ENCODE data around the gene ITGA7.

Gene ITGA7

GRCh38 chr12:55726971-55727370 lies 19.3 kb upstream of the ITGA7 start:
- H3K9me3 Mint-ChIP-seq = no peaks in the 10 kb centered on the region
- peaks cover 60% of the 10 kb centered on the region for H3K36me3 Mint-ChIP-seq (ENCODE audit: low read depth)
- peak overlapping the region; percentile 86 for H3K4me3 Mint-ChIP-seq
- no peaks in the 10 kb centered on the region for H3K27me3 Mint-ChIP-seq
- H3K4me1 Mint-ChIP-seq (ENCODE audit: low read depth) = peaks cover 46% of the 10 kb centered on the region
- H3K27ac Mint-ChIP-seq = peak overlapping the region; percentile 87
- DNase-seq = no peak

DNA sequence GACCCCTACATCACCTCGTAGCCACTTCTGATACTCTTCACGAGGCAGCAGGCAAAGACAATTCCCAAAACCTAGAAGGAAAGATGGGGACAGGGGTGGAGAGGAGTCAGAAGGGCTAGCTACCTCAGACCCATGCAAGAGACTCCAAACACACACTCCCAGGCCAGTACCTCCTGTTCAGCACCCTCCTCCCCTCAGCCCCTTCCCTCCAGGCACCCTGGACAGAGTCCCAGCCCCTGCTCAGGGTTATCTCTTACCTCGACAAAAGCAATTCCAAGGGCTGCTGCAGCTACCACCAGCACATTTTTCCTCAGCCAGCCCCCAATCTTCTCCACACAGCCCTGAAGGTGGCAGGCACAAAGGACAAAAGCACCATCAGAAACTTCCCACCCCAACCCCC lies 17.9 kb upstream of the ITGA7 start:
- Mint-ChIP-seq H3K9me3 (no peaks in the 10 kb centered on the region), H3K27ac (no peak overlapping the region), H3K36me3 (ENCODE audit: low read depth) (peaks cover 65% of the 10 kb centered on the region), H3K4me3 (no peak overlapping the region), H3K27me3 (no peaks in the 10 kb centered on the region), H3K4me1 (ENCODE audit: low read depth) (peaks cover 42% of the 10 kb centered on the region)
- no peak for DNase-seq

DNA sequence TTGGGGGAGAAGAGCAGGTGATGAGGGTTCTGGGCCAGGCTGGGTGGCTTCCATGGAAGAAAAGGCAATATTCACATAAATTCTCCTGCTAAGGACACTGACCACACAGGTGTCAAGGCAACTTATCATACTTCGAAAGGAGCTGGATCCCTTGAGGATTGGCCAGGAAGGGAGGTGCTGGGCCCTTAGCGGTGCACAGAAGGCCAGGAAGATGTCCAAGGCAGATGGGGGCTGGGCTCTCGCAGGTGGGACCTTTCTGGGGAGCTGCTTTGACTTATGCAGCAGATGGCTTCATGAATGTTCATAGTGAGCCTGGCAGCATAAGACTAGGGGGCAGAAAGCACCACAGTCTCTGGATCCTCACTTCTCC lies 17.2 kb upstream of the ITGA7 start:
- Mint-ChIP-seq H3K36me3 (ENCODE audit: low read depth) (peaks cover 61% of the 10 kb centered on the region), H3K4me3 (no peak overlapping the region), H3K27ac (peak overlapping the region; percentile 77), H3K27me3 (no peaks in the 10 kb centered on the region), H3K9me3 (no peaks in the 10 kb centered on the region), H3K4me1 (ENCODE audit: low read depth) (peaks cover 41% of the 10 kb centered on the region)
- DNase-seq = no peak

DNA sequence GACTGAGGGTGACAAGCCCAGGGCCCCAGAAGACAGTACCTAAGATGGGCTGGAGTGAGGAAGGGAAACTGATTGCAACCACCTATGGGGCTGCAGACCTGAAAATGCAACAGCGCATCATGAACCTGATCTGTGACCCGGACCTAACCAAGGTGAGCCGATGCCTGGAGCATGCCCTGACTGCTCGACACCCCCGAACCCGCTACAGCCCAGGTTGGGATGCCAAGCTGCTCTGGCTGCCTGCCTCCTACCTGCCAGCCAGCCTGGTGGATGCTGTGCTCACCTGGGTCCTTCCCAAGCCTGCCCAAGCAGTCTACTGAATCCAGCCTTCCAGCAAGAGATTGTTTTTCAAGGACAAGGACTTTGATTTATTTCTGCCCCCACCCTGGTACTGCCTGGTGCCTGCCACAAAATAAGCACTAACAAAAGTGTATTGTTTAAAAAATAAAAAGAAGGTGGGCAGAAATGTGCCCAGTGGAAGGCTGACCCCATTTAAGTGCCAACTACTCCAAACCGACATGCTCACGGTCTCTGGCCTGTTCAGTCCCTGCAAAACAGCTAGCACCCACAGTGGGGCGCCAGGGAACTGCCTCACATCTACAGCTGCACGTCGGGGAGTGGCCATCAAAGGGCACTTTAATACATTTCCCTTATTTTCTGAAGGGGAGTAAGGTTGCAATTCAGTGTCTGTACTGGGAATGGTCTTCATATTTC lies 16.7 kb upstream of the ITGA7 start:
- H3K27ac Mint-ChIP-seq = peak overlapping the region; percentile 77
- H3K4me3 Mint-ChIP-seq = no peak overlapping the region
- no peaks in the 10 kb centered on the region for H3K27me3 Mint-ChIP-seq
- peak; percentile 72 for DNase-seq
- H3K36me3 Mint-ChIP-seq (ENCODE audit: low read depth) = peaks cover 60% of the 10 kb centered on the region
- peaks cover 38% of the 10 kb centered on the region for H3K4me1 Mint-ChIP-seq (ENCODE audit: low read depth)
- H3K9me3 Mint-ChIP-seq = no peaks in the 10 kb centered on the region

- H3K4me1 Mint-ChIP-seq (ENCODE audit: low read depth) = peaks cover 39% of the 10 kb centered on the region
Measured at GRCh38 chr12:55723516-55724225, 16.0 kb upstream of the ITGA7 start.

DNA sequence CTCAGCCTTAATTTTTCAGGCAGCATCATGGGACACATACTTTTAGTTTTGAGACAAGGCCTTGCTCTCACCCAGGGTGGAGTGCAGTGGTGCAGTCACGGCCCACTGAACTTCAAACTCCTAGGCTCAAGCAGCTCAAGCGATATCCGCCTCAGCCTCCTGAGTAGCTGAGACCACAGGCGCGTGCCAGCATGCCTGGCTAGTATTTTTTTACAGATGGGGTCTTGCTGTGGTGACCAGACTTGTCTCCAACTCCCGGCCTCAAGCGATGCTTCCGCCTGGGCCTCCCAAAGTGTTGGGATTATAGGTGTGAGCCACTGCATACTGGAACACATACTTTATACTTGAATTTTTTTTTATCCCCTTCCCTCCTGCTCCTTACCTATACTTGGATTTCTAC lies 15.2 kb upstream of the ITGA7 start:
- Mint-ChIP-seq H3K4me1 (ENCODE audit: low read depth) (peaks cover 45% of the 10 kb centered on the region), H3K4me3 (no peak overlapping the region), H3K9me3 (no peaks in the 10 kb centered on the region), H3K27me3 (no peaks in the 10 kb centered on the region), H3K36me3 (ENCODE audit: low read depth) (peaks cover 71% of the 10 kb centered on the region), H3K27ac (peak overlapping the region; percentile 58)
- no peak for DNase-seq

More at GRCh38 chr12:55723516-55724225, 16.0 kb upstream of the ITGA7 start:
- no peaks in the 10 kb centered on the region for H3K9me3 Mint-ChIP-seq
- no peak for DNase-seq
- peaks cover 63% of the 10 kb centered on the region for H3K36me3 Mint-ChIP-seq (ENCODE audit: low read depth)
- H3K4me3 Mint-ChIP-seq = no peak overlapping the region
- H3K27ac Mint-ChIP-seq = no peak overlapping the region
- H3K27me3 Mint-ChIP-seq = no peaks in the 10 kb centered on the region

GRCh38 chr12:55721601-55722213 lies 14.0 kb upstream of the ITGA7 start:
- no peak for DNase-seq
- Mint-ChIP-seq H3K9me3 (no peaks in the 10 kb centered on the region), H3K27ac (peak overlapping the region; percentile 63), H3K27me3 (no peaks in the 10 kb centered on the region), H3K36me3 (ENCODE audit: low read depth) (peaks cover 73% of the 10 kb centered on the region), H3K4me1 (ENCODE audit: low read depth) (peaks cover 45% of the 10 kb centered on the region), H3K4me3 (no peak overlapping the region)

DNA sequence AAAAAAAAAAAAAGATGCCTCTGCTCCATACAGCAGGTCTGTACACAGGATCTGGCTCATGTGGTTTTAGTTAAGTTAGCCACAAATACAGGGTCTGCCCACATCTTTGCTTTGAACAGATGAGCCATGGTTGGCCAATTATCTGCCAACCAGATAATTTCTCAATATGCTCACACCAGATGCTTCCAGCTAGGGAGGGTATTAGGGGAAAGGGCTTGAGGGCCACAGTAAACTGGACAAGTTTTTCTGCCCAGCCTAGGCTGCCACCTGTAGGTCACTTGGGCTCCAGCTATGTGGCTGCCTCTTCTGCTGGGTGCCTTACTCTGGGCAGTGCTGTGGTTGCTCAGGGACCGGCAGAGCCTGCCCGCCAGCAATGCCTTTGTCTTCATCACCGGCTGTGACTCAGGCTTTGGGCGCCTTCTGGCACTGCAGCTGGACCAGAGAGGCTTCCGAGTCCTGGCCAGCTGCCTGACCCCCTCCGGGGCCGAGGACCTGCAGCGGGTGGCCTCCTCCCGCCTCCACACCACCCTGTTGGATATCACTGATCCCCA lies 13.3 kb upstream of the ITGA7 start:
- H3K4me3 Mint-ChIP-seq = no peak overlapping the region
- H3K27me3 Mint-ChIP-seq = no peaks in the 10 kb centered on the region
- peak overlapping the region; percentile 29 for H3K27ac Mint-ChIP-seq

DNA sequence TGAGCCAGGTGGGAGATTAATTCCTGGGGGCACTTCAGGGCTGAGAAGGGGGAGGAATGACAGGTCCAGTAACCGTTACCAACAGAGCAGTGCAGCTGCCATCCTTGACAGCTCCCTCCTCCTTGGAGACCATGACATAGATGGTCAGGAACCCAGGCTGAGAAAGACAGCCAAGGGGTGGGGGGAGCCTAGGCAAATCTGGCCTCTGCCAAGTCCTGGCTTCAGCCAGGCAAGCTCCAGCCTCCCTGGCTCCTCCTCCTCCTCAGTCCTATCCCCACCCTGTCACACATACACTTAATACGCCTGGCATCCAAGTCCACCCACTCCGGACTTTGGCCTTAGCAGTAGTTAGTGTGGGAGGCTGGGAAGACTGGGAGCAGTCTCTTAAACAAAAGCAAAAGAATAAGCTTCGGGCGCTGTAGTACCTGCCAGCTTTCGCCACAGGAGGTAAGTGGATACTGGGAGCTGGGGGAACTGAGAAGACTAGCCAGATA lies 12.4 kb upstream of the ITGA7 start, which contains the start of gene RDH5:
Gene RDH5, plus strand, starts transcription at position 323 of the 494 bp plus-strand sequence. CDS start 792 bp downstream, outside the sequence.
- H3K4me1 Mint-ChIP-seq (ENCODE audit: low read depth) = peaks cover 46% of the 10 kb centered on the region
- DNase-seq = no peak
- H3K4me3 Mint-ChIP-seq = no peak within 1 kb of the TSS
- H3K9me3 Mint-ChIP-seq = no peaks in the 10 kb centered on the region
- peak within 1 kb of the TSS; percentile 60 for H3K27ac Mint-ChIP-seq
- no peaks in the 10 kb centered on the region for H3K27me3 Mint-ChIP-seq
- H3K36me3 Mint-ChIP-seq (ENCODE audit: low read depth) = peaks cover 67% of the 10 kb centered on the region

More for the DNA sequence above, 13.3 kb upstream of the ITGA7 start:
- Mint-ChIP-seq H3K36me3 (ENCODE audit: low read depth) (peaks cover 72% of the 10 kb centered on the region), H3K9me3 (no peaks in the 10 kb centered on the region), H3K4me1 (ENCODE audit: low read depth) (peaks cover 42% of the 10 kb centered on the region)
- DNase-seq = no peak

- Mint-ChIP-seq H3K4me3 (no peak overlapping the region), H3K27me3 (no peaks in the 10 kb centered on the region), H3K36me3 (ENCODE audit: low read depth) (peaks cover 59% of the 10 kb centered on the region), H3K9me3 (no peaks in the 10 kb centered on the region), H3K27ac (peak overlapping the region; percentile 60), H3K4me1 (ENCODE audit: low read depth) (peaks cover 44% of the 10 kb centered on the region)
- DNase-seq = no peak
Measured at GRCh38 chr12:55719371-55719770, 11.7 kb upstream of the ITGA7 start.

GRCh38 chr12:55718624-55719275 lies 11.0 kb upstream of the ITGA7 start:
- Mint-ChIP-seq H3K27ac (peak overlapping the region; percentile 97), H3K36me3 (ENCODE audit: low read depth) (peaks cover 53% of the 10 kb centered on the region), H3K9me3 (no peaks in the 10 kb centered on the region), H3K4me1 (ENCODE audit: low read depth) (peaks cover 44% of the 10 kb centered on the region), H3K4me3 (no peak overlapping the region), H3K27me3 (no peaks in the 10 kb centered on the region)
- no peak for DNase-seq

DNA sequence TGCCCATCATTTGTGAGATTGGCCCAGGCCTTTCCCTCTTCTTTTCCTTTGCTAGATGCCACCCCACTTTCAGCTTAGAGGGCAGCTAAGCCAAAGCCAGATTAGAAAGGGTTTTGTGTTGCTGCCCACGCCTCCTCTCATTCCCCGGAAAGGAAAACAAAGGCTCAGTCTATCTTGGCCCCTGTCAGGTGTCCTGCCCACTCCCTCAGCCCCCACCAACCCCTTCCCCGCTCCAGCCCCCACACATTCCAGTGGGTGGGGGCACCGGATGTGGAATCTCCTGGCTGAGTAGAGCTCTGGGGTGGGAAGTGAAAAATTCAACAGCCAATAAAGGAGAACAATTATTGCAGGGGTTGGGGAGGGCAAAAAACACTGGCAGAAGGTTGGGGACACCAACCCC lies 10.3 kb upstream of the ITGA7 start:
- Mint-ChIP-seq H3K27ac (peak overlapping the region; percentile 97), H3K36me3 (ENCODE audit: low read depth) (peaks cover 46% of the 10 kb centered on the region), H3K27me3 (no peaks in the 10 kb centered on the region), H3K4me3 (peak overlapping the region; percentile 91), H3K9me3 (no peaks in the 10 kb centered on the region), H3K4me1 (ENCODE audit: low read depth) (peaks cover 44% of the 10 kb centered on the region)
- DNase-seq = no peak

DNA sequence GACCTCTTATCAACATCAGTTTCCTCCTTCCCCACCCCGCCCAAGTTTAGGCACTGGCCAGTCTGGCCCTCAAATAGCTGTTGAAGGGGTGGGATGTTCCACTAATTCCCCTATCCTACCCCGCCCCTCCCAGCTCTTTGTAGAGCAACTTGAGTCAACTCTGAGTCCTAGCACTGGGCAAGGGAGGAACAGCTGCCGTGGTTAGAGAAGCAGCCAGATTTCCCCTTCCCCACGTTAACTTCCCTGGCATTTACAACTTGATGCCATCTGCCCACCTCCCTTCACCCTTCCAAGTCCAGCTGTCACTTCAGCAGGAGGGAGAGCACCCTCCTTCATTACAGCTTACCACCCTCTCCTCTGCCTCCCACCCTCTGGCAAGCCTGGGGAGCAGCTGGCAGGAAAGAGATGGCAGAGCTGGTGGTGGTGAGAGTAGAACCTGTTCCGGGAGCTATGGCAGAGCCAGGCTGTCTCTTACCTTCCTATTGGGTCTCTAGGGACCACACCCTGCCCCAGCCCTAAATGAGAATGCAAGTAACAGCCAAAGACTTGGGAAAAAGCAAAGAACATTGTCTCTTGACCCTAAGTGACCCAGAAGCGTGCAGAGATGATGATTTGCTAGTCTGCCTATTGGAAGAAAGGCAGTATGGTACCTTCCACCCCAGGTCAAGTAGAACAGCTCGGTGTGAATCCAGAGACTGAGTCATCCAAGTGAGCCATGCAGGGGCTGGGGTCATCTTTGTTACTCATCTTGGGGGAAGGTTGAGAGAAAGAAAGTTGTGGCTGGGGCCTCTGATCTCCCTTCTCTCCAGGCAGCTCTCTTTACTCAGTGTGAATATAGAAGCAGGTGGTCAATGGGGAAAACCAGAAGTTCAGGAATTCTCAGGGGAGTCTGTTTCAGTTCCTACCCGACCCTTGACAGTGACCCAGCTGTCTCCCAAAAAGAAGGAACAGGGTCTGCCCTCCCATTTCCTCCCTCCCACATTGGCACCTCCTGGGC lies 9.6 kb upstream of the ITGA7 start:
- H3K9me3 Mint-ChIP-seq = no peaks in the 10 kb centered on the region
- no peak for DNase-seq
- H3K4me3 Mint-ChIP-seq = peak overlapping the region; percentile 91
- peaks cover 44% of the 10 kb centered on the region for H3K4me1 Mint-ChIP-seq (ENCODE audit: low read depth)
- H3K36me3 Mint-ChIP-seq (ENCODE audit: low read depth) = peaks cover 45% of the 10 kb centered on the region
- peak overlapping the region; percentile 97 for H3K27ac Mint-ChIP-seq
- H3K27me3 Mint-ChIP-seq = no peaks in the 10 kb centered on the region

All from activated T-cell treated with anti-CD3 and anti-CD28 coated beads, Interleukin-2, amount 50 U/mL, for 24 hours (primary cell).